ENCODE results near the gene CCDC174.

The CCDC174 gene

DNA sequence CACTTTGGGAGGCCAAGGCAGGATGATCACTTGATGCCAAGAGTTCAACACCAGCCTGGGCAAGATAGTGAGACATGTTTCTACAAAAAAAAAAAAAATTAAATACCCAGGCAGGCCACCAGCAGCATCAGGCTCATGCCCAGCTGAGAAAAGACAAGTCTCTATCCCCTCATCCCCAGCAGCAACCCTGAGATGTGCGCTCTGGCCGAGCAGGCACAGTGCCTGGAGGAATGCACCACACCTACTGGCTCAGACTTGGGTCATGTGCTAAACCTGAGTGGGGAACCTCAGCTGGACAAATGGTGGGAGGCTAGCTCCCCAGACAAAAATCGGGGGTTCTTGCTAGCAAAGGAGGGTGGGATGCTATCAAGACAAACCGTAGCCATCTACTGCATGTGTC lies 10.2 kb upstream of the CCDC174 start:
- Histone ChIP-seq H3K27me3 (ENCODE audit: insufficient read depth, low read depth) (no peaks in the 10 kb centered on the region), H3K4me3 (IDR thresholded peaks at IDR 0.05; ENCODE audit: insufficient read depth, low read depth, low read length) (no peak overlapping the region), H3K4me2 (no peak overlapping the region), H3K79me2 (ENCODE audit: insufficient read depth, low read depth) (no peaks in the 10 kb centered on the region), H2AFZ (ENCODE audit: low read depth) (no peak overlapping the region), H4K20me1 (ENCODE audit: insufficient read depth) (no peaks in the 10 kb centered on the region), H3K36me3 (ENCODE audit: insufficient read depth) (no peaks in the 10 kb centered on the region), H3K9ac (no peak overlapping the region), H3K27ac (no peak overlapping the region), H3K4me1 (ENCODE audit: low read depth, poor library complexity, severe bottlenecking) (no peaks in the 10 kb centered on the region)
- TF ChIP-seq, protein P1, sequence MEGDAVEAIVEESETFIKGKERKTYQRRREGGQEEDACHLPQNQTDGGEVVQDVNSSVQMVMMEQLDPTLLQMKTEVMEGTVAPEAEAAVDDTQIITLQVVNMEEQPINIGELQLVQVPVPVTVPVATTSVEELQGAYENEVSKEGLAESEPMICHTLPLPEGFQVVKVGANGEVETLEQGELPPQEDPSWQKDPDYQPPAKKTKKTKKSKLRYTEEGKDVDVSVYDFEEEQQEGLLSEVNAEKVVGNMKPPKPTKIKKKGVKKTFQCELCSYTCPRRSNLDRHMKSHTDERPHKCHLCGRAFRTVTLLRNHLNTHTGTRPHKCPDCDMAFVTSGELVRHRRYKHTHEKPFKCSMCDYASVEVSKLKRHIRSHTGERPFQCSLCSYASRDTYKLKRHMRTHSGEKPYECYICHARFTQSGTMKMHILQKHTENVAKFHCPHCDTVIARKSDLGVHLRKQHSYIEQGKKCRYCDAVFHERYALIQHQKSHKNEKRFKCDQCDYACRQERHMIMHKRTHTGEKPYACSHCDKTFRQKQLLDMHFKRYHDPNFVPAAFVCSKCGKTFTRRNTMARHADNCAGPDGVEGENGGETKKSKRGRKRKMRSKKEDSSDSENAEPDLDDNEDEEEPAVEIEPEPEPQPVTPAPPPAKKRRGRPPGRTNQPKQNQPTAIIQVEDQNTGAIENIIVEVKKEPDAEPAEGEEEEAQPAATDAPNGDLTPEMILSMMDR (conservative IDR thresholded peaks at IDR 0.05; ENCODE audit: low read depth, low read length) = no peak

DNA sequence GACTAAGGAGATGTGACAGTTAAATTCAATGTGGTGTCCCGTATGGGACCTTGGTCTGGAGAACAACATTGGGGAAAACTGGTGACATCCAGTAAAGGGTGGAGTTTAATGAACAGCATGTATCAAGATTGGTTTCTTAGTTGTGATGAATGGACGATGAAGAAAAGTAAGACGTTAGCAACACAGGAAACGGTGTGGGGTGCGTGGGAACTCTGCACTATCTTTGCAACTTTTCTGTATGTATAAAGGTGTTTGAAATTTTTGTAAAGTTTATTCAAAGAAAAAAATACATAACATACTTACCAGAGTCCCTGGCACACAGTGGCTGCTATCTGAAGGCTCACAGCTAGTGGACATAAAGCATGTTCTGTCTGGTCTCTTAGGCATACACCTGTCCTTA lies 6.1 kb upstream of the CCDC174 start:
- H3K27me3 ChIP-seq (ENCODE audit: insufficient read depth, low read depth) = no peaks in the 10 kb centered on the region
- TF ChIP-seq, protein P1 (conservative IDR thresholded peaks at IDR 0.05; ENCODE audit: low read depth, low read length) = no peak

DNA sequence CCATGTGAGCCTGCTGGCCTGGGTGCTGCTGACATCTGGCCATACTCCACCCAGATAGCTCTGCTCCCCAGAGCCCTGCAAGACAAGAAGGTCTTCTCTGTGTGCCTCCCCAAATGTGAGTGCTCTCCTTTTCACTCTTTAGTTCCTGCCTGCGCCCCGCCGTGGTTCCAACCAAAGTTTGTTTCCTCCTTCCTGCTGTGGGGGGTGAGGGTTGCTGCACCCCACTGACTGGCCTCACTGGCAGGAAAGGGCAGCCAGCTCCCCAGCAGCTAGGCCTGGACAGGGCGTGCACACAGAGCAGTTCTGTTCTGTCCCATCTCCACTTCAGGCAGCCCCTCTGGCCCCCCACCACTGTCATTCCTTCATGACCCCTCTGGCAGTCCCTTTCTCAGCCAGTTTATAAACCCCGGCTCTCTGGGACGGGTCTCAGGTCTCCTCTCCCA lies 5.4 kb upstream of the CCDC174 start:
- H3K9ac ChIP-seq = no peak overlapping the region
- no peak overlapping the region for H3K4me3 ChIP-seq (IDR thresholded peaks at IDR 0.05; ENCODE audit: insufficient read depth, low read depth, low read length)
- H3K79me2 ChIP-seq (ENCODE audit: insufficient read depth, low read depth) = no peaks in the 10 kb centered on the region
- no peak overlapping the region for H3K4me2 ChIP-seq
- no peaks in the 10 kb centered on the region for H4K20me1 ChIP-seq (ENCODE audit: insufficient read depth)
- TF ChIP-seq, protein P1 (conservative IDR thresholded peaks at IDR 0.05; ENCODE audit: low read depth, low read length) = no peak
- H3K27ac ChIP-seq = no peak overlapping the region
- H3K27me3 ChIP-seq (ENCODE audit: insufficient read depth, low read depth) = no peaks in the 10 kb centered on the region
- H2AFZ ChIP-seq (ENCODE audit: low read depth) = no peak overlapping the region
- no peaks in the 10 kb centered on the region for H3K4me1 ChIP-seq (ENCODE audit: low read depth, poor library complexity, severe bottlenecking)
- H3K36me3 ChIP-seq (ENCODE audit: insufficient read depth) = no peaks in the 10 kb centered on the region

More for the DNA sequence above, 6.1 kb upstream of the CCDC174 start:
- no peak overlapping the region for H2AFZ ChIP-seq (ENCODE audit: low read depth)
- H4K20me1 ChIP-seq (ENCODE audit: insufficient read depth) = no peaks in the 10 kb centered on the region
- no peaks in the 10 kb centered on the region for H3K79me2 ChIP-seq (ENCODE audit: insufficient read depth, low read depth)
- H3K4me3 ChIP-seq (IDR thresholded peaks at IDR 0.05; ENCODE audit: insufficient read depth, low read depth, low read length) = no peak overlapping the region
- no peak overlapping the region for H3K4me2 ChIP-seq
- no peaks in the 10 kb centered on the region for H3K4me1 ChIP-seq (ENCODE audit: low read depth, poor library complexity, severe bottlenecking)
- no peaks in the 10 kb centered on the region for H3K36me3 ChIP-seq (ENCODE audit: insufficient read depth)
- no peak overlapping the region for H3K9ac ChIP-seq
- no peak overlapping the region for H3K27ac ChIP-seq

DNA sequence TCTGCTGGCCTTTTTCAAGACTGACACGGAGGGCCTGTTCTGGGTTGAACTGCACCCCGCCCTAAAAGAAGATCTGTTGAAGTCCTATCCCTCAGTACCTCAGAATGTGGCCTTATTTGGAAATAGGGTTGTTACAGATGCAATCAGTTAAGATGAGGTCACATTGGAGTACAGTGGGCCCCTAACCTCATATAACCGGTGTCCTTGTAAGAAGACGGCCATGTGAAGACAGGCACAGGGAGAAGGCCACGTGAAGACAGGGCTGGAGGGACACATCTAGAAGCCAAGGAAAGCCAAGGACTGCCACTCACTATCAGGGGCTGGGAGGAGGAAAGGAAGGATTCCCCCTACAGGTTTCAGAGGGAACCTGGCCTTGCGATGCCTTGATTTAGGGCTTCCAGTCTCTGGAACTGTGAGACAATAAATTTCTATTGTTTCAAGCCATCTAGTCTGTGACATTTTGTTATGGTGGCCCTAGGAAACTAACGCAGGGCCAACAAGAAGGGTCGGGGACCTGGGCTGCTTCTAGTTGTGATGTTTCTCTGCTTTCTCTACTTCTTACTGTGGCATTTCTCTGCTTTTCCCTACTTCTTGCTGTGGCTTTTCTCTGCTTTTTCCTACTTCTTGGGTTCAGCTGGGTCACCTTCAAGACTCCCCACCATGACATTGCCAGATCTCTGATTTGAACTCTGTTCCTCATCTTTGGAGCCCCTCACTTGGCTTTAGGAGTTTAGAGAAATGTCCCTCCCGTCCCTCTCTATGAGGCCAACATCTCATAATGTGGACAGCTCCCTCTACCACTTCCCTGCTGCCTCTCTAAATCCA lies 4.8 kb upstream of the CCDC174 start:
- no peaks in the 10 kb centered on the region for H4K20me1 ChIP-seq (ENCODE audit: insufficient read depth)
- no peak overlapping the region for H3K27ac ChIP-seq
- H2AFZ ChIP-seq (ENCODE audit: low read depth) = no peak overlapping the region
- no peak overlapping the region for H3K4me2 ChIP-seq
- no peaks in the 10 kb centered on the region for H3K4me1 ChIP-seq (ENCODE audit: low read depth, poor library complexity, severe bottlenecking)
- no peak overlapping the region for H3K9ac ChIP-seq
- no peaks in the 10 kb centered on the region for H3K36me3 ChIP-seq (ENCODE audit: insufficient read depth)
- no peaks in the 10 kb centered on the region for H3K27me3 ChIP-seq (ENCODE audit: insufficient read depth, low read depth)
- TF ChIP-seq, protein P1 (conservative IDR thresholded peaks at IDR 0.05; ENCODE audit: low read depth, low read length) = no peak
- no peak overlapping the region for H3K4me3 ChIP-seq (IDR thresholded peaks at IDR 0.05; ENCODE audit: insufficient read depth, low read depth, low read length)
- peaks cover under 1% of the 10 kb centered on the region; the same call in 1 of the 2 replicates for H3K79me2 ChIP-seq (ENCODE audit: insufficient read depth, low read depth)
